A549 (cell line): ENCODE measurements around the gene MSI2.

Experiments used
- E2F6 ChIP-seq: IDR thresholded peaks from 2 replicates; pipeline ENCODE4 v1.6.1; 2012; ENCODE audit warnings: low read depth, borderline replicate concordance
- JUNB ChIP-seq: fragments of >200 bp; sonication (Bioruptor Twin); formaldehyde crosslinking; IDR thresholded peaks from 2 replicates; pipeline ENCODE4 v1.6.1; 2016

- TF ChIP-seq JUNB (no peak), E2F6 (no peak)
Measured at GRCh38 chr17:57691939-57692338, 435.6 kb downstream of the MSI2 start.
